ENCODE measurements around the gene MTA1. TPM values are rescaled to one million over a fixed set of nuclear protein-coding genes. Genes with fewer than 3 reads are reported as not detected.

The MTA1 gene
- 202 TPM for polyA plus RNA-seq (2012; ENCODE audit: insufficient read length, low read depth)

DNA sequence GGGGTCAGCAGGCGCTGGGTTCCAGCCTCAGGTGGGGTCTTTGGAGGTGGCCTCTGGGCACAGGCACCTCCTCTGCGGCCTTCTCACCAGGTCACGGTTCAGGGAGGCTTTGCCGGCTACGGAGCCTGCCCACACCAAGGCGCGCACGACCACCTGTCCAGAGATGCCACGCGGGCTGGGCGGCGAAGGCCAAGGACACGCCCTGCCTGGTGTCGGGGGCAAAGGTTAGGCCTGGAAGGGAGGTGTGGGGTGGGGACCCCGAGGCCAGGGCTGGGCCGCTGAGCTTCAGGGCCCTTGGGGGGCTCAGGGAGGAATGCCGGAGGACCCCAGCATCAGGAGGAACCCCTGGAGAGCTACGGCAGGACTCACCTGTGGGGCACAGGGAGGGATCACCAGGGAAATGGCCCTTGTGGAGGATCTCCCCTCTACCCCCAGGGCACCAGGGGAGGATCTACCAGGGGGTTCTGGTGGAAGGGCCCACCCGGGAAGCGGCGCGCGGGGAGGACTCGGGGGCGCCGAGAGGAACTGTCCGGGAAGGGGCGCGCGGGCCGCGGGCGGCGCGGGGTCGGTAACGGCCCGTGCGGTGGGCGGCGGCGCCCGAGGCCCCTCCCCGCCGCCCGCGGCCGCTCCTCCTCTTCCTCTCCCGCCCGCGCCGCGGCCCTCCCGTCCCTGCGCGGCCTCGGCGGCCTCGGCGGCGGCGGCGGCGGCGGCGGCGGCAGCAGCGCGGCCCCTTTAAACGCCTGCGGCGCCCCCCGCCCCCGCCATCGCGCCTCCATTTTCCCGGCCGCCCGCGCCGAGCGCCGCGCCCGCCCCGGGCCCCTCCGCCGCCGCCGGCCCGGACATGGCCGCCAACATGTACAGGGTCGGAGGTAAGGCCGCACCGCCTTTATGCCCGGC is at the start of gene MTA1:
TSS of gene MTA1 (plus strand) at position 633 of the 897 bp plus-strand sequence. CDS start at position 842, 209 bp downstream.
- TF ChIP-seq SIN3A (IDR thresholded peaks at IDR 0.05; ENCODE audit: borderline replicate concordance, insufficient read depth, low read length): no peak
- TF ChIP-seq FOXP2 (optimal IDR thresholded peaks at IDR 0.05; ENCODE audit: borderline replicate concordance, extremely low read depth, extremely low read length, insufficient read depth): no peak
- TF ChIP-seq TAF1 (IDR thresholded peaks at IDR 0.05; ENCODE audit: borderline replicate concordance, insufficient read depth, low read length): no peak
- TF ChIP-seq, protein P1, sequence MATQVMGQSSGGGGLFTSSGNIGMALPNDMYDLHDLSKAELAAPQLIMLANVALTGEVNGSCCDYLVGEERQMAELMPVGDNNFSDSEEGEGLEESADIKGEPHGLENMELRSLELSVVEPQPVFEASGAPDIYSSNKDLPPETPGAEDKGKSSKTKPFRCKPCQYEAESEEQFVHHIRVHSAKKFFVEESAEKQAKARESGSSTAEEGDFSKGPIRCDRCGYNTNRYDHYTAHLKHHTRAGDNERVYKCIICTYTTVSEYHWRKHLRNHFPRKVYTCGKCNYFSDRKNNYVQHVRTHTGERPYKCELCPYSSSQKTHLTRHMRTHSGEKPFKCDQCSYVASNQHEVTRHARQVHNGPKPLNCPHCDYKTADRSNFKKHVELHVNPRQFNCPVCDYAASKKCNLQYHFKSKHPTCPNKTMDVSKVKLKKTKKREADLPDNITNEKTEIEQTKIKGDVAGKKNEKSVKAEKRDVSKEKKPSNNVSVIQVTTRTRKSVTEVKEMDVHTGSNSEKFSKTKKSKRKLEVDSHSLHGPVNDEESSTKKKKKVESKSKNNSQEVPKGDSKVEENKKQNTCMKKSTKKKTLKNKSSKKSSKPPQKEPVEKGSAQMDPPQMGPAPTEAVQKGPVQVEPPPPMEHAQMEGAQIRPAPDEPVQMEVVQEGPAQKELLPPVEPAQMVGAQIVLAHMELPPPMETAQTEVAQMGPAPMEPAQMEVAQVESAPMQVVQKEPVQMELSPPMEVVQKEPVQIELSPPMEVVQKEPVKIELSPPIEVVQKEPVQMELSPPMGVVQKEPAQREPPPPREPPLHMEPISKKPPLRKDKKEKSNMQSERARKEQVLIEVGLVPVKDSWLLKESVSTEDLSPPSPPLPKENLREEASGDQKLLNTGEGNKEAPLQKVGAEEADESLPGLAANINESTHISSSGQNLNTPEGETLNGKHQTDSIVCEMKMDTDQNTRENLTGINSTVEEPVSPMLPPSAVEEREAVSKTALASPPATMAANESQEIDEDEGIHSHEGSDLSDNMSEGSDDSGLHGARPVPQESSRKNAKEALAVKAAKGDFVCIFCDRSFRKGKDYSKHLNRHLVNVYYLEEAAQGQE (IDR thresholded peaks at IDR 0.05; ENCODE audit: insufficient read depth in 1 of 2, low read depth in 2 of 2, low read length in 2 of 2): no peak
- TF ChIP-seq POLR2AphosphoS5 (IDR thresholded peaks at IDR 0.05; ENCODE audit: low read depth, low read length): no peak

DNA sequence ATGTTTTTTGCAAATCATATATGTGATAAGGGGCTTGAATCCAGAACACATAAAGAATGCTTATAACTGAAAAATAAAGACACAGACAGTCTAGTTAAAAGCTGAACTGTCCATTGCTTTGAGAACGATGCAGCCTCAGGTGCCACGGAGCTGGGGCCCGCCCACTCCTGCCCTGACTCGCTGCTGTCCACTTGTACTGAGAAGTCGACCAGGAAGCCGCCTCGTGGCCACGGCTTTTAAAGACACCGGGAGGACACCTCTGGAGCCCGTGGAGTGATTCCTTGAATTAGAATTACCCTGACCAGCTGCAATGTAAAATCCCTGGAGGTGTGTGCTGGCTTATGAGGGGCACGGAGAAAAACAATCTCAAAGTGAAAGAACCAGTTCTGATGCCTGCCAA is 45.2 kb upstream of the MTA1 start:
- no peak for TF ChIP-seq FOXP2 (optimal IDR thresholded peaks at IDR 0.05; ENCODE audit: borderline replicate concordance, extremely low read depth, extremely low read length, insufficient read depth)
- TF ChIP-seq, protein P1 (IDR thresholded peaks at IDR 0.05; ENCODE audit: insufficient read depth in 1 of 2, low read depth in 2 of 2, low read length in 2 of 2): no peak
- no peak for TF ChIP-seq TAF1 (IDR thresholded peaks at IDR 0.05; ENCODE audit: borderline replicate concordance, insufficient read depth, low read length)
- TF ChIP-seq POLR2AphosphoS5 (IDR thresholded peaks at IDR 0.05; ENCODE audit: low read depth, low read length): no peak
- no peak for TF ChIP-seq SIN3A (IDR thresholded peaks at IDR 0.05; ENCODE audit: borderline replicate concordance, insufficient read depth, low read length)

DNA sequence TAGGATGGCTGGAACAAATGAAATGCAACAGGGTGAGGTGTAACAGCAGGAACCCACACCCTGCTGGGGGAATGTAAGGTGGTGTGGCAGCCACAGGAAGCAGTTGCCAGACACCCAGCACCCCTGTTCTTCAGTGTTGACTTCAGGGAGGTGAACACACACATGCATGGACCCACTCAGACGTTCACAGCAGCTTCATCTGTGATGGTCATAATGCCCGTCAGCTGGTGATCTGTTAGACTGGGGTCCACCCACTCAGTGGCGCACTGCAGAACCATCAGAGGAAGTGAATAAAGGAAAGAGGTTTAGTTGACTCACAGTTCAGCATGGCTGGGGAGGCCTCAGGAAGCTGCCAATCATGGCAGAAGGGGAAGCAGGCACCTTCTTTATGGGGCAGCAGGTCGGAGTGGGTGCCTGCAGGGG is 44.0 kb upstream of the MTA1 start:
- TF ChIP-seq POLR2AphosphoS5 (IDR thresholded peaks at IDR 0.05; ENCODE audit: low read depth, low read length): no peak
- no peak for TF ChIP-seq TAF1 (IDR thresholded peaks at IDR 0.05; ENCODE audit: borderline replicate concordance, insufficient read depth, low read length)
- TF ChIP-seq, protein P1 (IDR thresholded peaks at IDR 0.05; ENCODE audit: insufficient read depth in 1 of 2, low read depth in 2 of 2, low read length in 2 of 2): no peak
- no peak for TF ChIP-seq SIN3A (IDR thresholded peaks at IDR 0.05; ENCODE audit: borderline replicate concordance, insufficient read depth, low read length)
- no peak for TF ChIP-seq FOXP2 (optimal IDR thresholded peaks at IDR 0.05; ENCODE audit: borderline replicate concordance, extremely low read depth, extremely low read length, insufficient read depth)

DNA sequence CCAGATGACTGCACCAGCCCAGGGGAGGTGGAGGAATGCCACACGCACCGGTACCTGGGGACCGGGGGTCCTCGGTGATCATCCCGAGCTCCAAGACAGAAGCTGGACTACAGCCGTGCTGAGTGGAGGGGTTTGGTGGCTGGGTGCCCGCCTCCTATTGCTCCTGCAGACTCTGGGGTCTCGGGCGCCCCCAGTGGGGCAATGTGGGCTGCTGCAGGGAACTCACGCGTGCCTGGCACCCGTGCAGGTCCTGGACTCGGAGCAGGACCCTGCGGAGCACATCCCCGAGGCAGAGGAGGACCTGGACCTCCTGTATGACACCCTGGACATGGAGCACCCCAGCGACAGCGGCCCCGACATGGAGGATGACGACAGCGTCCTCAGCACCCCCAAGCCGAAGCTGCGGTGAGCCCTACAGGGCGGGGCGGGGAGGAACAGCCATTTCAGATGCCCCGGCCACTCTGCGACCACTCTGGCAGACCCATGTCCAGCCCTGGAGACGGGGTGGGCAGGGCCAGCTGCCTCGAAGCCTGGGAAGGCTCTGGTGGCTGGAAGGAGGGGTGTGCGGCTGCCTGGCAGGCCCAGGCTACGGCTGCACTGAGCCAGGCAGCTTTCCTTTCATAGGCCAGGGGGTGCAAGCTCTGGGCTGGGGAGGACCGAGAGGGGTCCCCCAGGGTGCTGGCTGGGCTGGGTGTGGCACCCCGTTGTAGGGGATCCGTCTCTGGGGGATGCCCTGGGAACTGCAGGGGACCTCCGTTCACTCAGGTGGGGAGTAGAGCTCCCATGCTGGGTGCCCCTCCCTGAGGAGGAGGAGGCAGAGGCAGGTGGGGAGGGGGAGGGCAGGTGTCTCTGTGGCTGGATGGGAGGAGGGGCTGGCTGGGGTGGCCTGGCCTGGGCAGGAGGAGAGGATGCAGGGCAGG is 42.8 kb upstream of the MTA1 start:
- TF ChIP-seq, protein P1 (IDR thresholded peaks at IDR 0.05; ENCODE audit: insufficient read depth in 1 of 2, low read depth in 2 of 2, low read length in 2 of 2): no peak
- no peak for TF ChIP-seq SIN3A (IDR thresholded peaks at IDR 0.05; ENCODE audit: borderline replicate concordance, insufficient read depth, low read length)
- TF ChIP-seq TAF1 (IDR thresholded peaks at IDR 0.05; ENCODE audit: borderline replicate concordance, insufficient read depth, low read length): no peak
- TF ChIP-seq FOXP2 (optimal IDR thresholded peaks at IDR 0.05; ENCODE audit: borderline replicate concordance, extremely low read depth, extremely low read length, insufficient read depth): no peak
- TF ChIP-seq POLR2AphosphoS5 (IDR thresholded peaks at IDR 0.05; ENCODE audit: low read depth, low read length): no peak

All from PFSK-1 (cell line).